DOHH2 (cell line): ENCODE measurements around the gene ABCA5.

Source experiments
- H3F3A ChIP-seq: fragments of 200-600 bp; sonication (generic), shearing (Covaris generic); 2 replicates; pipeline ENCODE4 v1.6.0; 2016; ENCODE audit warnings: antibody characterized with exemption, mild to moderate bottlenecking; ENCODE audit not compliant: control insufficient read depth, insufficient read depth
- H3K27ac ChIP-seq: fragments of 200-600 bp; sonication (generic); 2 replicates; pipeline ENCODE4 v1.5.1; 2014; ENCODE audit warnings: low read depth, mild to moderate bottlenecking, low read length, moderate library complexity
- H3K27me3 ChIP-seq: fragments of 200-600 bp; sonication (generic); 2 replicates; pipeline ENCODE4 v1.6.1; 2014; ENCODE audit warnings: mild to moderate bottlenecking, low read length, mixed read lengths; ENCODE audit not compliant: control insufficient read depth
- H3K36me3 ChIP-seq: fragments of 200-600 bp; sonication (generic); 2 replicates; pipeline ENCODE4 v1.6.1; 2014; ENCODE audit warnings: mild to moderate bottlenecking, low read length, moderate library complexity, mixed read lengths; ENCODE audit not compliant: control insufficient read depth
- H3K4me1 ChIP-seq: fragments of 200-600 bp; sonication (generic); 2 replicates; pipeline ENCODE4 v1.6.1; 2014; ENCODE audit warnings: mild to moderate bottlenecking, low read length, mixed read lengths; ENCODE audit not compliant: control insufficient read depth
- H3K4me2 ChIP-seq: fragments of 200-600 bp; sonication (generic); 2 replicates; pipeline ENCODE4 v1.6.0; 2014; ENCODE audit warnings: mild to moderate bottlenecking, low read length, moderate library complexity
- H3K4me3 ChIP-seq: fragments of 200-600 bp; sonication (generic); 2 replicates; pipeline ENCODE4 v1.5.1; 2014; ENCODE audit warnings: mild to moderate bottlenecking, low read length, mixed read lengths
- H3K79me2 ChIP-seq: fragments of 200-600 bp; sonication (generic); 2 replicates; pipeline ENCODE4 v1.6.1; 2014; ENCODE audit warnings: mild to moderate bottlenecking, low read length, mixed read lengths; ENCODE audit not compliant: control insufficient read depth
- H3K9me2 ChIP-seq: fragments of 200-600 bp; sonication (generic); replicated peaks from 2 replicates; pipeline ENCODE4 v1.6.1; 2014; ENCODE audit warnings: mild to moderate bottlenecking, low read length, mixed read lengths; ENCODE audit not compliant: control insufficient read depth
- H3K9me3 ChIP-seq: fragments of 200-600 bp; sonication (generic); 2 replicates; pipeline ENCODE4 v1.6.1; 2014; ENCODE audit warnings: antibody characterized with exemption, low read length, mixed read lengths; ENCODE audit not compliant: control insufficient read depth, insufficient read depth
- H4K20me1 ChIP-seq: fragments of 200-600 bp; sonication (generic); 2 replicates; pipeline ENCODE4 v1.6.0; 2014; ENCODE audit warnings: low read depth, mild to moderate bottlenecking, antibody characterized with exemption, low read length, moderate library complexity; ENCODE audit not compliant: control insufficient read depth, insufficient read depth
- CTCF ChIP-seq: fragments of 200-600 bp; sonication (generic); IDR thresholded peaks from one replicate; pipeline ENCODE4 v1.5.1; 2014; ENCODE audit warnings: antibody characterized with exemption, mild to moderate bottlenecking, low read depth, low read length; ENCODE audit not compliant: poor library complexity, severe bottlenecking
- EZH2phosphoT487 ChIP-seq: fragments of 200-600 bp; sonication (generic); IDR thresholded peaks from 2 replicates; pipeline ENCODE4 v1.6.1; 2017; ENCODE audit warnings: borderline replicate concordance, mild to moderate bottlenecking, antibody characterized with exemption, low read length, moderate library complexity, mixed read lengths

The ABCA5 gene

DNA sequence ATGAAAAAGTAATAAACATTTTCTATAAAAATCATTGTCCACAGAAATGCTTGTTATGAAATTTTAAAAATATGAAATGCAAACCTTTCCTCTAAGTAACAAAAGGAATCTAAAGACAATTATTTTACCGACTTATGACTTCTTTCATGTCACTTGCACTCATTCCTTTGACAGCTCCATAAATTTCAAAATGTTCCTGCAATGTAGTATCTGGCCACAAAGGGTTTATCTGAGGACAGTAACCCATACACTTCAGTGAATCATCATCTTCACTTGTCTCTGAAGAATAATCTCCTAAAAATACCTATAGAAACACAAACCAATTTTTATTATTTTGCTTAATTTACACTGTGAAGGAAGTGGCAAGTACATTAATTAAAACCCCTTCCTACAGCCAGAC, 72.7 kb downstream of the ABCA5 start:
- H3K9me3 ChIP-seq: no peaks in the 10 kb centered on the region
- no peak overlapping the region for H3K27ac ChIP-seq
- H3K4me2 ChIP-seq: no peak overlapping the region
- H3K36me3 ChIP-seq: no peaks in the 10 kb centered on the region
- H3K4me1 ChIP-seq: no peaks in the 10 kb centered on the region
- no peak overlapping the region for H3K4me3 ChIP-seq
- H3K9me2 ChIP-seq: no peaks in the 10 kb centered on the region
- no peaks in the 10 kb centered on the region for H3K27me3 ChIP-seq
- no peaks in the 10 kb centered on the region for H3K79me2 ChIP-seq
- TF ChIP-seq CTCF: no peak
- no peak for TF ChIP-seq EZH2phosphoT487
- H4K20me1 ChIP-seq: no peaks in the 10 kb centered on the region
- H3F3A ChIP-seq: no peaks in the 10 kb centered on the region

GRCh38 chr17:69250641-69251040, 76.3 kb downstream of the ABCA5 start:
- TF ChIP-seq CTCF (no peak), EZH2phosphoT487 (no peak)
- H3K4me1 ChIP-seq: no peaks in the 10 kb centered on the region
- no peaks in the 10 kb centered on the region for H3F3A ChIP-seq
- no peaks in the 10 kb centered on the region for H3K27me3 ChIP-seq
- no peaks in the 10 kb centered on the region for H3K79me2 ChIP-seq
- no peak overlapping the region for H3K4me2 ChIP-seq
- no peaks in the 10 kb centered on the region for H3K9me3 ChIP-seq
- H3K4me3 ChIP-seq: no peak overlapping the region
- H3K27ac ChIP-seq: no peak overlapping the region
- no peaks in the 10 kb centered on the region for H4K20me1 ChIP-seq
- no peaks in the 10 kb centered on the region for H3K9me2 ChIP-seq
- H3K36me3 ChIP-seq: no peaks in the 10 kb centered on the region

GRCh38 chr17:69246726-69247375, 80.1 kb downstream of the ABCA5 start:
- no peaks in the 10 kb centered on the region for H4K20me1 ChIP-seq
- no peaks in the 10 kb centered on the region for H3K27me3 ChIP-seq
- H3K79me2 ChIP-seq: no peaks in the 10 kb centered on the region
- H3K4me2 ChIP-seq: no peak overlapping the region
- H3K4me3 ChIP-seq: no peak overlapping the region
- no peaks in the 10 kb centered on the region for H3K36me3 ChIP-seq
- TF ChIP-seq CTCF (peak; percentile 55), EZH2phosphoT487 (no peak)
- no peak overlapping the region for H3K27ac ChIP-seq
- H3K4me1 ChIP-seq: no peaks in the 10 kb centered on the region
- H3K9me3 ChIP-seq: no peaks in the 10 kb centered on the region
- no peaks in the 10 kb centered on the region for H3K9me2 ChIP-seq
- no peaks in the 10 kb centered on the region for H3F3A ChIP-seq
